VCaP (cell line): ENCODE data around the gene PLAAT1.

Experiments used
- H3K27ac ChIP-seq: fragments of 450-650 bp; 2 replicates; pipeline ENCODE4 v1.5.1; 2017
- TF ChIP-seq, protein P1 (sequence below): fragments of 450-650 bp; conservative IDR thresholded peaks from 2 replicates; pipeline ENCODE4 v1.5.1; 2017; ENCODE audit warnings: mild to moderate bottlenecking, moderate library complexity

Gene PLAAT1

DNA sequence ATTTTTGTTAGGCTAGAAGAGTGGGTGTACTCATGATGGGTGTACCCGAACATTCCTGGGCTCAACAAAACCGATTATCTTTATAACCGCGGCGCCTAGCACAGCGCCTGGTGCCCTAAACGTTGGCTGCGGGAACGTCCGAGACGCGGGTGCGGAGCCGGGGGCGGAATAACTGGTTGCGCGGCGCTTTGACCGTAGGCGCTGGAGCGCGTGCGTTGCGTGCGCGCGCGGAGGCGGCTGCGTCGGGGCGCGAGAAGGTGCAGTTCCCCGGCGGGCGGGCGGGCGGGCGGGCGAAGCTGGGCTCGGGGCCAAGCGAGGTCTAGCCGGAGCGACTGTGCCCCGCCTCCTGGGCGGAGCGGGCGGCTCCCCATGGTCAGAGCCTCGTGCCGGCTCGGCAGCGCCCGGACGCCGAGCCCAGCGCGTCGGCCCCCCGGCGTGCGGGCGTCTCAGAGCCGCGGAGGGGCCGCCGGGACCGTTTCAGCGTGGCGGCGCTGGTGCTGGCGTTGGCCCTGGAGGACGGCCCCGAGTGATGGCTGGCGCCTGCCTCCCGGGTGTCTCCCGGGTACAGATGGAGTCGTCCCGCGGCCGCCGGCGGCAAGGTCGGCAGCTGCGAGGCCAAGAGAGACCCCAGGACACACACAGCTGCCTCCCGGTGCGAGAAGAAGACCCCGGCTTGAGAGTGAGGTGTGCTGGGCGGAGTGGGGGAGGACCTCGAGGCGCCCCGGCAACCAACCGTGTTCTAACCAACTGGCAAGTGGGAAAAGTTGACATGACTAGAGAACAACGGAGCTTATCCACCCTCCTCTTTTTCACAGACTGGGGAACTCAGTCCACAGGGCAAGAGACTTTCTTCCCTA lies at the start of gene PLAAT1:
PLAAT1 (plus strand) TSS at position 373 of the 857 bp plus-strand sequence. CDS start 14,429 bp downstream, outside the sequence.
- no peak within 1 kb of the TSS for H3K27ac ChIP-seq
- TF ChIP-seq, protein P1, sequence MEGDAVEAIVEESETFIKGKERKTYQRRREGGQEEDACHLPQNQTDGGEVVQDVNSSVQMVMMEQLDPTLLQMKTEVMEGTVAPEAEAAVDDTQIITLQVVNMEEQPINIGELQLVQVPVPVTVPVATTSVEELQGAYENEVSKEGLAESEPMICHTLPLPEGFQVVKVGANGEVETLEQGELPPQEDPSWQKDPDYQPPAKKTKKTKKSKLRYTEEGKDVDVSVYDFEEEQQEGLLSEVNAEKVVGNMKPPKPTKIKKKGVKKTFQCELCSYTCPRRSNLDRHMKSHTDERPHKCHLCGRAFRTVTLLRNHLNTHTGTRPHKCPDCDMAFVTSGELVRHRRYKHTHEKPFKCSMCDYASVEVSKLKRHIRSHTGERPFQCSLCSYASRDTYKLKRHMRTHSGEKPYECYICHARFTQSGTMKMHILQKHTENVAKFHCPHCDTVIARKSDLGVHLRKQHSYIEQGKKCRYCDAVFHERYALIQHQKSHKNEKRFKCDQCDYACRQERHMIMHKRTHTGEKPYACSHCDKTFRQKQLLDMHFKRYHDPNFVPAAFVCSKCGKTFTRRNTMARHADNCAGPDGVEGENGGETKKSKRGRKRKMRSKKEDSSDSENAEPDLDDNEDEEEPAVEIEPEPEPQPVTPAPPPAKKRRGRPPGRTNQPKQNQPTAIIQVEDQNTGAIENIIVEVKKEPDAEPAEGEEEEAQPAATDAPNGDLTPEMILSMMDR: no peak

DNA sequence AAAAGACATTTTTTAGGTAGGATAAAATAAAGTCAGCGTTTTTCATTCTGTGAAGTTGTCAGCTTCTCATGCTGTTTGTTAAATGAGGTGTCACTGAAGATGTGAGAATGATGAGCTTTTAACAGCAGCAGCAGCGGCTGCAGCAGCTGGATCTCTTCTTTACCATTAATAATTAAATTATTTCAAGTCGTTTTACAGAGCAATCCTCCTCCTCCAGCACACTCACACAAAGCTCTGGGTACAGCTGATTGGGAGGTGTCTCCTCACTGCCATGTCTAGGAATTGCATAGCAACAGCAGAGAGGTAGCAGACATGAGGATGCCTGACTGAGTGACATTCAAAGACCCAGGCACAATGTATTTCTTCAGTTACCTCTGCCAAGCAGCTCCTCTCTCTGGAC lies 46.7 kb upstream of the PLAAT1 start:
- no peak overlapping the region for H3K27ac ChIP-seq
- TF ChIP-seq, protein P1: no peak

DNA sequence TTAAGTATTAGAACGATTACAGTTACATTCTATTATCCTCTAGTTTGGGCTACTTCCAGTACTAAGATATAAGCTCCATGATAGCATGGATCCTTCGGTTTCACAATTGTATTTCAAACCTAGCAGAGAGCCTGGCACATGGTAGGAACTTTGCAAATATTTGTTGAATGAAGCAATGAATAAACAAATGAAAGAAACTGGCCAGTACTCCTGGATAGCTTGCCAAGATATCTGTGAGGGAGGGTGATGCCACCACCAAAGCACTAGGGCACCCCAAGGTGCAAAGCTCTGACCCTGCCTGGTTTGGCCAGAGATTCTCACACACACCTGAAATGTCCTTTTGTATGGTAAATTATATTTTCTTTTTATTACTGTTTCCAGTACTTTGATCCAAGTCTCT lies 44.3 kb upstream of the PLAAT1 start:
- H3K27ac ChIP-seq: no peak overlapping the region
- TF ChIP-seq, protein P1: no peak

DNA sequence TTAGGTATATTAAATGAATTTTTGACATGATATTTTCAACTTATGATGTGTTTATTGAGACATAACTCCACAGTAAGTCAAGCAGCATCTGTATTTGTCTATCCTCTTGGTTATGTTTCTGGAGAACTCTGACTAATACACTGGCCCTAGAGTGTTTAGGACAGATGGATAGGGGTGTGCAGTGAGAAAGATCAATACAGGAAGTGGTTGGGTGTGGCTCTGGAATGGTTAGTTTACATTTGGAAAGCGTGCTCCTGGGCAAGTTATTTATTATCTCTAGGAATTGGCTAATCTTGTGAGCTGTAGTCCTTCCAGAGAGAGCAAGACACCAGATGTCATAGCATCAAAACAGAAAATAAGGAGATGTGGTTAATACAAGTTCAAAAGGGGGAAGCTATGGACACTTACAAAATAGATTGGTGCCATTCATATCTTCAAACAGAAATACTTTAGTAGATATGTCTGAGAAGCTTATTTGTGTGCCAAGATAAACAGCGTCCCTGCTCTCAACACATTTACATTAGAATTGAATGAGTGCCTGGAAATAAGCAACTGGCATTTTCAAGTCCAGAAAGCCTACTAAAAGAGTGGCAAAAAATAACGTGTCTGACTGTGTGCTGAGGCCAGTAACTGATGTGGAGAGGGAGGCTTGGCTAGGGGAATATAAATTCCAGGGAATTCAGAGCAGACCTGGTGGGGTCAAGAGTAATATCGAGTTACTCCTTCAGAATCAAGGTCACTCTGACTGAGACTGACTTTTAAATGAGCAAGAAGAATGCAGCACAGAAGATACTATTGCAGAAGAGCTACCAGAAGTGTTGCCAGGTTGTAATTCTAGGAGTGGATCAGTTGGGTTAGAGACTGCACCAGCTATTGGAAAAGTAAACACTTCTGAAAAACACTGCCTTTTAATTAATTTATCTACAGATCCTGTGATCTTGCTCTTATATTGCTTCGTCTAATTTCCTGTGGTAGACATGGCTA lies 33.4 kb upstream of the PLAAT1 start:
- no peak overlapping the region for H3K27ac ChIP-seq

GRCh38 chr3:193210618-193211017 lies 30.4 kb upstream of the PLAAT1 start:
- TF ChIP-seq, protein P1: no peak
- H3K27ac ChIP-seq: no peak overlapping the region

More for the DNA sequence above, 33.4 kb upstream of the PLAAT1 start:
- TF ChIP-seq, protein P1: no peak

DNA sequence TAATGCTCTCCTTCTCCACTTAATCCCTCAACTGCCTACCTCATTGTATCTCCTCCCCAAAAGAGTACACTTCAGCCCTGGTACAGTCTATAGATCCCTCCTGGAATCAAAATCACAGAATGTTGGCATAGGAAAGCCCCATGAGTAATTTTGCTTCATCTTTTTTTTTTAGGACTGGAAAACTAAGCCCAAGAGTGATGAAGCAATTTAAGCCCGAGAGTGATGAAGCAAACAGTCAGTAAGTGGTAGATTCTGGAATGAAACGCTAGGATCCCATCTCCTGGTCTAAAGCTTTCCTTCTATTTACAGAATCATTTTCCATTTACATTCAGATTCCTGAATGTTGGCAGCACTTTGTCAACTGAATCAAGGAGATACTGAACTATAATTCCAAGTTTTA lies 29.8 kb upstream of the PLAAT1 start:
- no peak overlapping the region for H3K27ac ChIP-seq
- TF ChIP-seq, protein P1: no peak

DNA sequence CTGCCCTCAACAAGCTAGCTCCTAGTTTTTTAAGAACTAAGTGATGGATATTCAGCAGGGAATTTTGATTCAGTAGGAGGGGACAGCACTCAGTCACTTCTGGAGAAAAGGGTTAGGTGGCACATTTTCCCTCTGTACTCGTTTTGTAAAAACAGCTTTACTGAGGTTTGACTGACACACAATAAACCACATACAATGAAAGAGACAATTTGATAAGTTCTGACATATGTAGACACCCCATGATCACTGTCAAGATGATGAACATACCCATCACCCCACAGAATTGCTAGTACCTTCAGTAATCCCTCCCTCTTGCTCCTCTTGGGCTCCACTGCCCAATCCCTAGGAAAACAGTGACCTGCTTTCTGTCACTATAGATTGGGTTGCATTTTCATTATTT lies 29.0 kb upstream of the PLAAT1 start:
- TF ChIP-seq, protein P1: no peak
- no peak overlapping the region for H3K27ac ChIP-seq
